Tibial nerve (tissue), 4 donors: ENCODE results near the gene GALNS. TPM values are rescaled to one million over a fixed set of nuclear protein-coding genes. Genes with fewer than 3 reads are reported as not detected.

Source experiments
- DNase-seq, 2 donors: peaks; one replicate each; pipeline ENCODE4 v3.0.0-alpha.2; 2019; ENCODE audit warnings: low spot score in 2 of 2
- H3K27ac ChIP-seq, 4 donors: fragments of 200-600 bp; sonication (generic) in 3 of 4; one replicate each; pipeline ENCODE4 v1.5.1; 2017 to 2019; ENCODE audit warnings: mild to moderate bottlenecking in 1 of 4
- H3K27me3 ChIP-seq, 2 donors: fragments of 200-600 bp; sonication (generic) in 1 of 2; one replicate each; pipeline versions ENCODE4 v1.5.1 to v1.6.0; 2017 to 2019
- H3K36me3 ChIP-seq, 3 donors: fragments of 200-600 bp; sonication (generic); one replicate each; pipeline ENCODE4 v1.5.1; 2018 to 2019
- H3K4me1 ChIP-seq, 4 donors: fragments of 200-600 bp; sonication (generic) in 3 of 4; one replicate each; pipeline ENCODE4 v1.5.1; 2017 to 2019
- H3K4me3 ChIP-seq, 4 donors: fragments of 200-600 bp; sonication (generic) in 3 of 4; one replicate each; pipeline ENCODE4 v1.5.1; 2017 to 2019; ENCODE audit warnings: mild to moderate bottlenecking in 1 of 4, moderate library complexity in 1 of 4
- H3K9me3 ChIP-seq, 4 donors: fragments of 200-600 bp; sonication (generic) in 3 of 4; one replicate each; pipeline ENCODE4 v1.5.1; 2017 to 2019
- CTCF ChIP-seq, 5 experiments: fragments of 200-600 bp in 3 of 5; fragments of 450-650 bp in 2 of 5; sonication (generic) in 3 of 5; IDR thresholded peaks; one replicate each; pipeline ENCODE4 v1.5.1; 2016 to 2019; ENCODE audit warnings: antibody characterized with exemption in 5 of 5, mild to moderate bottlenecking in 3 of 5, moderate library complexity in 2 of 5
- EP300 ChIP-seq, 2 donors: sonication (generic); formaldehyde crosslinking; IDR thresholded peaks; one replicate each; pipeline ENCODE4 v1.6.1; 2017; ENCODE audit warnings: antibody characterized with exemption in 2 of 2, mild to moderate bottlenecking in 1 of 2
- POLR2A ChIP-seq, 2 donors: fragments of 450-650 bp; IDR thresholded peaks; one replicate each; pipeline ENCODE4 v1.6.1; 2017; ENCODE audit warnings: antibody characterized with exemption in 2 of 2, mild to moderate bottlenecking in 2 of 2, moderate library complexity in 2 of 2
- WGBS, 2 donors: methylation state at CpG; one replicate each; pipeline ENCODE4 v1.1.5; 2018; 5-methylcytosine and 5-hydroxymethylcytosine counted together
- total RNA-seq, 4 donors: library from RNA; depleted of rRNA; stranded (reverse); fragments of >200 nt; gene quantifications; one replicate each; pipeline ENCODE4 v1.1.0, GENCODE V29; 2016

GALNS gene
- total RNA-seq, 4 donors from 2014 or later = 15.1 to 80.1 (median 43.2) TPM

DNA sequence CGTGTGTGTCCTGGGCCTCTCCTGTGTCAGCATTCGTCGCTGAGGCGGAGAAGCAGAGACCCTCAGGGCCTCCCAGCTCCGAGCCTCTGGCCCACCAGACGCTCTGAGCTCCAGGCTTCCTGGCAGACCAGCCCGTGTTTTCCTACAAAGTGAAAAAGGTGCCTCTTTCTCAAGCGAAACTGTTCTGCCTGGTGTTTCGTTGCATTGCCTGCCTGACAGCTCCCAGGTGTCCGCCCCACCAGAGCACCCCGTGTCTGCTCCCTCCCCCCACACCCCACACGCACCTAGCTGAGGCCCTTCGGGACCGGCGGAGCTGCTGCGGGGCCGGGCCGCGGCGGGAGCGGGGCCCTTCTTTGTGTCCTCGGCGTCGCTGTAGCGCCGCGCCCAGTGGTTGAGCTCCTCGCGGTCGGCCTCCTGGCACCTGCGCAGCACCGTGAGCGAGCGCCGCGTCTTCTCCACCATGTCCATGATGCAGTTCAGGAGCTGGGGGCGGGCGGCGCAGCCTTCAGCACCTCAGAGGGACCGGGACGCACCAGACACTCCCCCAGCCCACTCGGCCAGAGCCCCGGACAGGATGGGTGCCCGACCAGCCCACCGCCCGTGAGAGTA lies 24.4 kb upstream of the GALNS start:
- H3K27me3 ChIP-seq = peaks cover 0 to 13% of the 10 kb centered on the region in 2 donors
- TF ChIP-seq EP300 (IDR thresholded peaks at IDR 0.05) = no peak
- no peak for TF ChIP-seq POLR2A (IDR thresholded peaks at IDR 0.05)
- TF ChIP-seq CTCF (IDR thresholded peaks at IDR 0.05) = no peak
- 60 to 63% methylated on average over 39 of the region's 46 CpGs for WGBS, 2 donors
- no peak for DNase-seq
- no peak overlapping the region for H3K4me3 ChIP-seq
- no peaks in the 10 kb centered on the region for H3K9me3 ChIP-seq
- peaks cover 0 to 25% (median 0%) of the 10 kb centered on the region in 4 donors for H3K4me1 ChIP-seq
- no peak overlapping the region for H3K27ac ChIP-seq
- peaks cover 0 to 30% (median 0%) of the 10 kb centered on the region in 3 donors for H3K36me3 ChIP-seq

DNA sequence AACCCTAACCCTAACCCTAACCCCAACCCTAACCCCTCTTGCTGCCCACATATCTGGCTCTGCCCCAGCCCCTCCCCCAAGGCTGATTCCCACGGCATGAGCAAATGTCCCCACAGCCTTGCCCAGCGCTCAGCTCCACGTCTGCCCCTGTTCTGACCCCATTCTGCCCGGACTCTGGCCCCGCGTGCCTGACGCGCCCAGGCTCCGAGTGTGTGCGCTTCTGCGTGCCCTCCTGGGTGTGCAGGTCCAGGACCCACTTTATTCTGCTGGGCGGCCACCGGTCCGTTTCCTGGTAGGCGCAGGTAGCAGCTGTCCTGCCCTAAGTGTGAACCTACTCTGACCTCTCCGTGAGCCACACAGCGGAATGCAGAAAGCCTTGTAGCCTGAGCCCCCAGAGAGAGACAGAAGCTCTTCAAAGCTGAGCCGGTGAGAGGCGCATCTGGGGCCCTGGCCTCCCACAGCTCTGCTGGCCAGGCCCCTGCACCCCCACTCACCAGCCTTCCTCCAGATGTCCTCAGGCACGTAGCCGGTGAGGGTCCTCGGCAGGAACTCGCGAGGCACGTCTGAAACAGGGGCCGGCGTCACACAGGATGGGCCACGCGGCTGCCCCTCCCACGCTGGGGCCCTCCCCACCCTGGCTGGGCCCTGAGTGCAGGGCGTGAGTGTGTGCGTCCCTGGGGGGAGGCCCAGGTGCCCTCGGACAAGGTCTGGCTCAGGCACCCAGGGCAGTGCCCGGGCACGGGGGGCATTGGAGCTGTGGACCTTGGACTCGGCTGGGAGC lies 23.7 kb upstream of the GALNS start:
- H3K4me1 ChIP-seq = peaks cover 0 to 20% (median 0%) of the 10 kb centered on the region in 4 donors
- H3K27me3 ChIP-seq = peaks cover 0 to 13% of the 10 kb centered on the region in 2 donors
- no peak overlapping the region for H3K27ac ChIP-seq
- H3K36me3 ChIP-seq = peaks cover 0 to 30% (median 0%) of the 10 kb centered on the region in 3 donors
- no peaks in the 10 kb centered on the region for H3K9me3 ChIP-seq
- no peak overlapping the region for H3K4me3 ChIP-seq
- TF ChIP-seq EP300 (IDR thresholded peaks at IDR 0.05) (no peak), CTCF (IDR thresholded peaks at IDR 0.05) (no peak), POLR2A (IDR thresholded peaks at IDR 0.05) (no peak)
- no peak for DNase-seq
- 39 to 60% methylated on average over 19 to 21 of the region's 36 CpGs for WGBS, 2 donors

DNA sequence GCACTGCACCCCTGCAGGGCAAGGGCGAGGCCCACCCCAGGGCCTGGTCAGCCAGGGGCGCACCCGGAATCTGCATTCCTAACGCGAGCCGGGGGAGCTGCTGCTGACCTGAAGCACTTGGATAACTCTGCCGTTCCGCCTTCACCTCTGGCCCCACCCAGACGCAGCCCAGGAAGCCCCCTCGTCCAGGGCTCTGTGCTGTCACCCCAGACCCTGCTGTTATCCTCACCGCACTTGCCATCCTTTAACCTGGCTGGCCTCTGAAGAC lies 23.0 kb upstream of the GALNS start:
- Histone ChIP-seq H3K27me3 (peaks cover 0 to 13% of the 10 kb centered on the region in 2 donors), H3K9me3 (no peaks in the 10 kb centered on the region), H3K4me1 (peaks cover 0 to 20% (median 0%) of the 10 kb centered on the region in 4 donors), H3K36me3 (peaks cover 0 to 26% (median 0%) of the 10 kb centered on the region in 3 donors), H3K27ac (no peak overlapping the region), H3K4me3 (no peak overlapping the region)
- 41 to 46% methylated on average over 11 of the region's 11 CpGs for WGBS, 2 donors
- DNase-seq = no peak
- TF ChIP-seq CTCF (IDR thresholded peaks at IDR 0.05) (no peak), EP300 (IDR thresholded peaks at IDR 0.05) (no peak), POLR2A (IDR thresholded peaks at IDR 0.05) (no peak)

- Histone ChIP-seq H3K9me3 (no peaks in the 10 kb centered on the region), H3K36me3 (peaks cover 0 to 24% (median 0%) of the 10 kb centered on the region in 3 donors), H3K27ac (no peak overlapping the region), H3K27me3 (peaks cover 0 to 13% of the 10 kb centered on the region in 2 donors), H3K4me3 (no peak overlapping the region), H3K4me1 (peaks cover 0 to 20% (median 0%) of the 10 kb centered on the region in 4 donors)
- 85 to 88% methylated on average over 43 to 45 of the region's 45 CpGs for WGBS, 2 donors
- TF ChIP-seq EP300 (IDR thresholded peaks at IDR 0.05) (no peak), POLR2A (IDR thresholded peaks at IDR 0.05) (no peak), CTCF (IDR thresholded peaks at IDR 0.05) (no peak)
- DNase-seq = no peak
Measured at GRCh38 chr16:88878967-88879787, 22.4 kb upstream of the GALNS start.
